ENCODE measurements around the gene BMS1.
"Not testable (repeated sequence)": the region's sequence is repeated elsewhere in the genome, so short reads cannot be mapped to it uniquely, and the experiment has no call there.

Gene BMS1

DNA sequence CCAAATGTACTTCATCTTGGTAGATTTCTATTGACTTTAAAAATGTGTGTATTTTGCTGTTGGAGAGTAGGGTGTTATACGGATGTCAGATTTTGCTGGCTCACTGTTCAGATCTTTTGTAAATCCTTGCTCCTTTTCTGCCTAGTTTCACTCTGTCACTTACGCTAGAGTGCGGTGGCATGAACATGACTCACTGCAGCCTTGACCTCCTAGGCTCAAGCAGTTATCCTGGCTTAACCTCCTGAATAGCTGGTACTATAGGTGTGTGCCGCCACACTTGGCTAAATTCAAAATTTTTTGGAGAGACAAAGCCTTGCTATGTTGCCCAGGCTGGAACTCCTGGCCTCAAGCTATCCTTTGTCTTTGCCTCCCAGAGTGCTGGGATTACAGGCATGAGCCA lies 29.4 kb downstream of the BMS1 start:
- ChIA-PET CTCF (no interaction called here), POLR2A (no interaction called here)
- TF ChIP-seq, protein P1, sequence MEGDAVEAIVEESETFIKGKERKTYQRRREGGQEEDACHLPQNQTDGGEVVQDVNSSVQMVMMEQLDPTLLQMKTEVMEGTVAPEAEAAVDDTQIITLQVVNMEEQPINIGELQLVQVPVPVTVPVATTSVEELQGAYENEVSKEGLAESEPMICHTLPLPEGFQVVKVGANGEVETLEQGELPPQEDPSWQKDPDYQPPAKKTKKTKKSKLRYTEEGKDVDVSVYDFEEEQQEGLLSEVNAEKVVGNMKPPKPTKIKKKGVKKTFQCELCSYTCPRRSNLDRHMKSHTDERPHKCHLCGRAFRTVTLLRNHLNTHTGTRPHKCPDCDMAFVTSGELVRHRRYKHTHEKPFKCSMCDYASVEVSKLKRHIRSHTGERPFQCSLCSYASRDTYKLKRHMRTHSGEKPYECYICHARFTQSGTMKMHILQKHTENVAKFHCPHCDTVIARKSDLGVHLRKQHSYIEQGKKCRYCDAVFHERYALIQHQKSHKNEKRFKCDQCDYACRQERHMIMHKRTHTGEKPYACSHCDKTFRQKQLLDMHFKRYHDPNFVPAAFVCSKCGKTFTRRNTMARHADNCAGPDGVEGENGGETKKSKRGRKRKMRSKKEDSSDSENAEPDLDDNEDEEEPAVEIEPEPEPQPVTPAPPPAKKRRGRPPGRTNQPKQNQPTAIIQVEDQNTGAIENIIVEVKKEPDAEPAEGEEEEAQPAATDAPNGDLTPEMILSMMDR (IDR thresholded peaks at IDR 0.05; ENCODE audit: control extremely low read depth, extremely low read depth, low read depth, missing control alignments) = no peak
- DNase-seq (ENCODE audit: extremely low spot score) = no peak

DNA sequence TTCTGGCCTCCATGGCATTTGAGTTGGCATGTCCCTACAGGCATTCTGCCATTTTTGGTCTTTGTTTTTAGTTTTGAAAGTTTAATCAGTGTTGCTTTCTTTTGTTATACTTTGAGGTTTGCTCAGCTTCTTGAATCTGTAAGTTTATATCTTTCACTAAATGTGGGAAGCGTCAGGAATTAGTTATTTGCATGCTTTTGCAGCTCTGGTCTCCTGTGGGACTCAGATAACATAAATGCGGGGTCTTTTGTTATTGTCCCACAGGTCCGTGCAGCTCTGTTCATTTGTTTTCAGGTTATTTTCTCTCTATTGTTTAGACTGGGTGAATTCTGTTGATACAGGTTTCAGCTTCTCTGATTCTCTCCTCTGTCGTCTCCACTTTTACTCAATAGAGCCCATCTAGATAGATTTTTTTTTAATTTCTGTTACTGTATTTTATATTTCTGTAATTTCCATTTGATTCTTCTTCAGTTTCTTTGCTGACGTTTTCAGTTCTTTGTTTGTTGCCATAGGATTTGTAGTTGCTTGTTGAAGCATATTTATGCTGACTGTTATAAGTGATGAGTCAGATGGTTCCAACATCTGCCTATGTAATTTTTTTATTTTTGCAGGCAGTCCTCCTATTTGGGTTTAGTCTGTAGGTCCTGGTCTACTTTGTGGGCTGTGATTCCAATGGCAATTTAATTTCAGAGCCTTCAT lies 31.5 kb downstream of the BMS1 start:
- POLR2A ChIA-PET; CTCF ChIA-PET; DNase-seq (ENCODE audit: extremely low spot score): not testable (repeated sequence)

- DNase-seq (ENCODE audit: extremely low spot score); CTCF ChIA-PET: not testable (repeated sequence)
- POLR2A ChIA-PET = interaction anchor here (0.7 kb wide), 1 partner anchor 257 kb away, joined by 3 read pairs; no protein-coding TSS in a partner anchor
These were observed 33.7 kb downstream of the BMS1 start for GRCh38 chr10:42816334-42816733.

GRCh38 chr10:42816912-42817311 lies 34.3 kb downstream of the BMS1 start:
- DNase-seq (ENCODE audit: extremely low spot score) = no peak
- TF ChIP-seq, protein P1 (IDR thresholded peaks at IDR 0.05; ENCODE audit: control extremely low read depth, extremely low read depth, low read depth, missing control alignments) = no peak
- ChIA-PET POLR2A (interaction anchor here (0.7 kb wide), 1 partner anchor 257 kb away, joined by 3 read pairs; no protein-coding TSS in a partner anchor), CTCF (no interaction called here)

- CTCF ChIA-PET; DNase-seq (ENCODE audit: extremely low spot score); POLR2A ChIA-PET: not testable (repeated sequence)
These were observed 34.8 kb downstream of the BMS1 start for GRCh38 chr10:42817417-42817816.

- POLR2A ChIA-PET; DNase-seq (ENCODE audit: extremely low spot score); CTCF ChIA-PET: not testable (repeated sequence)
These were observed 44.2 kb downstream of the BMS1 start for GRCh38 chr10:42826759-42827158.

GRCh38 chr10:42827201-42827600 lies 44.6 kb downstream of the BMS1 start:
- DNase-seq (ENCODE audit: extremely low spot score) = no peak
- CTCF ChIA-PET = no interaction called here
- TF ChIP-seq, protein P1 (IDR thresholded peaks at IDR 0.05; ENCODE audit: control extremely low read depth, extremely low read depth, low read depth, missing control alignments) = no peak
- POLR2A ChIA-PET = no interaction called here

- CTCF ChIA-PET = interaction anchor here (0.8 kb wide), 1 partner anchor 376 kb away, joined by 3 read pairs; no protein-coding TSS in a partner anchor
- POLR2A ChIA-PET; DNase-seq (ENCODE audit: extremely low spot score): not testable (repeated sequence)
These were observed 45.8 kb downstream of the BMS1 start for GRCh38 chr10:42828391-42828790.

DNA sequence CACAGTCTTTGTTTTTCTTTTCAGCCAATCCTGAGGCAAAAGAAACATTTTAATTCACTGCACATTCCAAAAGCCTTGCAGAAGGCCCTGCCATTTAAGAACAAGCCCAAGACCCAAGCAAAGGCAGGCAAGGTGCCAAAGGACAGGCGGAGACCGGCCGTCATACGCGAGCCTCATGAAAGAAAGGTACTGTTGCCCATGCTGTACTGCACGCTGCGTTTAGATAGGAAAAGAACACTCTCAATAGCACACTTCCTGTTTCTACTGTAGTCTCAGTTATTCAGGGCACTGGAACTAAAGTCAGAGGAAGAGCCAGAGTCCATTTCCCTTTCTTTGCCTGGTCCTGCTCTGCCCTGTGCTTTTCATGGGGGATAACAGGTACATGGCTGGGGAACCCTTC lies 47.6 kb downstream of the BMS1 start:
- POLR2A ChIA-PET = no interaction called here
- TF ChIP-seq, protein P1 (IDR thresholded peaks at IDR 0.05; ENCODE audit: control extremely low read depth, extremely low read depth, low read depth, missing control alignments) = no peak
- CTCF ChIA-PET = no interaction called here
- DNase-seq (ENCODE audit: extremely low spot score) = no peak

Measured in GM10248 (cell line).